ENCODE data around the gene HS3ST3B1. TPM values are rescaled to one million over a fixed set of nuclear protein-coding genes. Genes with fewer than 3 reads are reported as not detected.

Gene HS3ST3B1
- total and polyA plus RNA-seq, 12 donors, result 0.73 to 5.9 (median 2.0) TPM

- no peak for ATAC-seq
- peak in 1 of 2 donors; percentile 40 for DNase-seq
- Histone ChIP-seq H3K27ac (peak overlapping the region in 4 of 10 donors; percentile 19 to 46 (median 34)), H3K27me3 (peaks cover 10 to 90% (median 83%) of the 10 kb centered on the region in 7 donors), H3K36me3 (no peaks in the 10 kb centered on the region), H3K9me3 (no peaks in the 10 kb centered on the region), H3K4me1 (peaks cover 7 to 79% (median 67%) of the 10 kb centered on the region in 9 donors), H3K4me3 (peak overlapping the region in 9 of 10 donors; percentile 26 to 80 (median 66))
- 1 to 4% methylated on average over 52 of the region's 52 CpGs for WGBS, 2 donors
- intact Hi-C loops (cut with DNase I), result loop anchor here (2.0 to 10.0 kb wide), 13 partner anchors 87 to 965 kb away; partner anchors contain the start of gene COX10 (in 6 of the 10)
- TF ChIP-seq CTCF (IDR thresholded peaks at IDR 0.05), result no peak
Measured at GRCh38 chr17:14299280-14300141, 1.4 kb upstream of the HS3ST3B1 start.

- no peaks in the 10 kb centered on the region for H3K9me3 ChIP-seq
- intact Hi-C loops (cut with DNase I), result loop anchor here (1.0 to 10.0 kb wide), 16 partner anchors 89 to 967 kb away; partner anchors contain the start of gene COX10 (in 5 of the 10)
- H3K4me1 ChIP-seq, result peaks cover 7 to 79% (median 67%) of the 10 kb centered on the region in 9 donors
- peaks cover 7 to 90% (median 80%) of the 10 kb centered on the region in 7 donors for H3K27me3 ChIP-seq
- H3K27ac ChIP-seq, result peak overlapping the region; percentile 31 to 90 (median 74)
- H3K36me3 ChIP-seq, result no peaks in the 10 kb centered on the region
- DNase-seq (peak in 1 of 2 donors; percentile 23), ATAC-seq (peak; percentile 1 to 28 (median 2))
- 0 to 1% methylated on average over 83 to 90 of the region's 90 CpGs for WGBS, 2 donors
- TF ChIP-seq CTCF (IDR thresholded peaks at IDR 0.05), result peak in 4 of 9 donors; percentile 13 to 39 (median 21)
- H3K4me3 ChIP-seq, result peak overlapping the region; percentile 46 to 80 (median 66)
Measured at GRCh38 chr17:14301279-14302090, 604 bp downstream of the HS3ST3B1 start.

GRCh38 chr17:14302091-14302430 is 1.2 kb downstream of the HS3ST3B1 start:
- Histone ChIP-seq H3K9me3 (no peaks in the 10 kb centered on the region), H3K4me3 (peak overlapping the region; percentile 46 to 80 (median 66)), H3K36me3 (no peaks in the 10 kb centered on the region), H3K27ac (peak overlapping the region in 9 of 10 donors; percentile 55 to 90 (median 75)), H3K4me1 (peaks cover 7 to 74% (median 64%) of the 10 kb centered on the region in 9 donors), H3K27me3 (peaks cover 7 to 90% (median 80%) of the 10 kb centered on the region in 7 donors)
- DNase-seq, result peak in 1 of 2 donors; percentile 47
- ATAC-seq, result no peak
- TF ChIP-seq CTCF (IDR thresholded peaks at IDR 0.05), result no peak
- intact Hi-C loops (cut with DNase I), result loop anchor here (1.0 to 10.0 kb wide), 15 partner anchors 90 to 967 kb away; partner anchors contain the start of gene COX10 (in 4 of the 10)
- WGBS, 2 donors, result 1% methylated on average over 25 of the region's 25 CpGs
